Hematopoietic multipotent progenitor cell treated with erythropoietin and hydrocortisone succinate and interleukin-3 and kit ligand, for 17 days (in vitro differentiated cells): ENCODE results near the gene FADS1.

Experiments used
- DNase-seq: peaks from one replicate; pipeline ENCODE4 v3.0.0-alpha.2; 2015; ENCODE audit warnings: low spot score

FADS1 gene

GRCh38 chr11:61816736-61817455 lies at the start of gene FADS1:
TSS of gene FADS1 (minus strand) at chr11:61817003. CDS start at chr11:61816929, 74 bp downstream.
- DNase-seq, result peak; percentile 75

DNA sequence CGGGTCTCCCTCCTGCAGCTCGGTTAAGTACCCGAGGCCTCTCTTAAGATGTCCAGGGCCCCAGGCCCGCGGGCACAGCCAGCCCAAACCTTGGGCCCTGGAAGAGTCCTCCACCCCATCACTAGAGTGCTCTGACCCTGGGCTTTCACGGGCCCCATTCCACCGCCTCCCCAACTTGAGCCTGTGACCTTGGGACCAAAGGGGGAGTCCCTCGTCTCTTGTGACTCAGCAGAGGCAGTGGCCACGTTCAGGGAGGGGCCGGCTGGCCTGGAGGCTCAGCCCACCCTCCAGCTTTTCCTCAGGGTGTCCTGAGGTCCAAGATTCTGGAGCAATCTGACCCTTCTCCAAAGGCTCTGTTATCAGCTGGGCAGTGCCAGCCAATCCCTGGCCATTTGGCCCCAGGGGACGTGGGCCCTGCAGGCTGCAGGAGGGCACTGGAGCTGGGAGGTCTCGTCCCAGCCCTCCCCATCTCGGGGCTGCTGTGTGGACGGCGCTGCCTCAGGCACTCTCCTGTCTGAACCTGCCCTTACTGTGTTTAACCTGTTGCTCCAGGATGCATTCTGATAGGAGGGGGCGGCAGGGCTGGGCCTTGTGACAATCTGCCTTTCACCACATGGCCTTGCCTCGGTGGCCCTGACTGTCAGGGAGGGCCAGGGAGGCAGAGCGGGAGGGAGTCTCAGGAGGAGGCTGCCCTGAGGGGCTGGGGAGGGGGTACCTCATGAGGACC lies 49.6 kb upstream of the FADS1 start:
- no peak for DNase-seq

- no peak for DNase-seq
Measured at GRCh38 chr11:61864814-61865775, 48.3 kb upstream of the FADS1 start.

GRCh38 chr11:61863548-61864081 lies 46.8 kb upstream of the FADS1 start:
- no peak for DNase-seq

DNA sequence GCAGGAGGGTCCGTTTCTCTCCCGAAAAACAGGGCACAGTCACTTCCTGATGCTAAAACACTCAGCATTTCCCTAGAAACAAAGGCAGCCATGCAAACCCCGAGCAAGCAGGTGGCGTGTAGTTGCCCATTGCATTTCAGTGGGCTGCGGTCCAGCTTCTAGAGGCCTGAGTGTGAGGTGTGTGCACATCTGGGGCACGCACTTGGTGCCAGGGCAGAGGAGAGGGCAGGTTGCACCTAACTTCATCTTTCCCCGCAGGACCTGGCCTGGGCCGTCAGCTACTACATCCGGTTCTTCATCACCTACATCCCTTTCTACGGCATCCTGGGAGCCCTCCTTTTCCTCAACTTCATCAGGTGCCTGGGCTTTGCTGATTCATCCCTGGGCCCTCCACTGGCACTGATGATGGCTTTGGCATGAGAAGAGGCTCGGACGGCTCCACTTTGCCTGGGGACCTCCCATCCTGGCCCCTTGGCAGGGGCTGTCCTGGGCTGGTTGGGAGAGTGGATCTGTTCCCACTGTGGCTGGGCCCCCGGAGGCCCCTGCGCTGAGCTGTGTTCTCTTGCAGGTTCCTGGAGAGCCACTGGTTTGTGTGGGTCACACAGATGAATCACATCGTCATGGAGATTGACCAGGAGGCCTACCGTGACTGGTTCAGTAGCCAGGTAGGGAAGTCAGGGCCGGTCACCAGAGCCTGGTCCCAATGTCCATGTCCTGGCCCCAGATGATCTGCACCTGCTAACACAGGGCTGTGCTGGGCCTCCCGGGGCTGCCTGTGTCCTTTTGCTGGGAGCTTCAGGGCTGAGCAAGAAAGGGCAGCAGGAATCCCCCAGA lies 46.1 kb upstream of the FADS1 start:
- no peak for DNase-seq

DNA sequence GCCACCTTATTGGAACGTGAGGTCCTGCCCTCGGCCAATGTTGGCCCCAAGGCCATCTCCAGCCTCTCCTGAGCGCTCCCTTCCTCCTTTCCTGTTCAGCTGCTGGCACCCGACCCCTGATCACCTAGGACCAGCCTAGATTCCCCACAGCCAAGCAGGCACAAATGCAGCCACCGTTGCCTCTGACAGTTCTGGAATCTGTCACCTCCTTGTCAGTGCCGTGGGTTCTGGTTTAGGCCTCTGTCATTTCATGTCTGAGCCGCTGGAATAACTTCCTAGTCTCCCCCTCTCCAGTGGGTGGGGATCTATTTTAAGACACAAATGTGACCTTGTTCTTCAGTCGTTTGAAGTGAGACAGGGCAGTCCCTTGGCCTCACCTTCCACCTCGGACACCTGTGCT lies 44.8 kb upstream of the FADS1 start:
- DNase-seq, result no peak

DNA sequence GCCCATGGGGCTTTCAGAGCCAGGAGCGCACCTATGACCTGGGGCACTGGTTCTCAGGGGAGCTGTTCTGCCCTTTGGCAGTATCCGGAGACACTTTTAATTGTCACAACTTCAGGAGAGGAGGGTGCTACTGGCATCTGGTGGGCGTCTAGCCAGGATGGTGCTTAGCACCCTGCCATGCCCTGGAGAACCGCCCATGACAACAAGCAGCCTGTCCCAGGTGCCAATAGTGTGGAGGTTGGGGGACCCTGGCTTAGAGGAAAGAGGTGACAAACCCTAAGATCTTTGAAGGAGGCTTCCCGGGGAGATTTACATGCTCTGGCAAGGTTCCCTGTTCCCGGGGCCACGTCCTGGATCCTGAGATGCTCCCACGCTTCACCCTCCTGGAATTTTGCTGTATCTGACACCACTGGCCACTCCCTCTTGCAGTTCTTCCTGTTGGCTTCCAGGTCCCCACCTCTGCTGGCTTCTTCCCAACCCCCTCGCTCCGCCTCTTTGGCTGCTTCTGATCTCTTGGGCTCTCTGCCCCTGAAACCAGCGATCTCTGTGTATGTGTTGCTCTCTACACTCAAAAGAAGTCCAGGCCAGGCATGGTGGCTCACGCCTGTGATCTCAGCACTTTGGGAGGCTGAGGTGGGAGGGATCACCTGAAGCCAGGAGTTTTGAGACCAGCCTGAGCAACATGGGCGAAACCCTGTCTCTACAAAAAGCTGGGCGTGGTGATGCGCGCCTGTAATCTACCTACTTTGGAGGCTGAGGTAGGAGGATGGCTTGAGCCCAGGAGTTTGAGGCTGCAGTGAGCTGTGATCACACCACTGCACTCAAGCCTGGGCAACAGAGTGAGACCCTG lies 43.5 kb upstream of the FADS1 start:
- DNase-seq, result peak; percentile 43

DNA sequence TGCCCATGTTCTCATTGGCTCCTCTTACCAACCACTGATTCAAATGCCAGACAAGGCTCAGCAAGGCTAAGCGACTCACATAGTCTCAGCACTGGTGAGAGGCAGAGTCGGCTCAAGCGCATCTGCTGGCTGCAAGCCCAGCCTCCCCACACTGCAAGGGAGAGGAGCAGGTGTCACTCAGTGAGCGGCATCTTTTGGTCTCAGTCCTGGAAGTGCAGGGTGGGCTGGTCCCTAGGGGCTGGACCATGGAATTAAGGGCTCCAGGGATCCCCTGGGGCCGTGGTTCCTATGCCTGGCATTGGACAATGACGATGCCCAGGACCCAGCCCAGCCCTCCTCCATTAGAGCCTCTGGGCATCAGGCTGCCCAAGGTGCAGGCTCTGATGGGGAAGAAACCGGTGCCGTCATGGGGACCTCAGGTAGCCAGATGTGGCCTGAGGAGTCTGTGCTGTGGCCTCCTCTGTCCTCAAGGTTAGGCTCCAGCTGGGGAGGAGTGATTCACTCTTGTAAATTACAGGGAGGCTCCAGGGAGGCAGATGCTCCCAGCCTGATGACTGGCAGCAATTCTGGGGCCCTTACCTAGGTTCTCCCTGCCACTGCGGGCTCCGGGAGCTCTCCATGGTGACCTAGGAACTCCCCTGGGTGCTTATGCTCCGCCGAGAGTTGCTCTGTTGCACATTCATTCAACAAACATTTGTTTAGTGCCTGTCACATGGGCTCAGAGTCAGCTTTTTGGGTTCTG lies 39.3 kb upstream of the FADS1 start:
- DNase-seq, result no peak

DNA sequence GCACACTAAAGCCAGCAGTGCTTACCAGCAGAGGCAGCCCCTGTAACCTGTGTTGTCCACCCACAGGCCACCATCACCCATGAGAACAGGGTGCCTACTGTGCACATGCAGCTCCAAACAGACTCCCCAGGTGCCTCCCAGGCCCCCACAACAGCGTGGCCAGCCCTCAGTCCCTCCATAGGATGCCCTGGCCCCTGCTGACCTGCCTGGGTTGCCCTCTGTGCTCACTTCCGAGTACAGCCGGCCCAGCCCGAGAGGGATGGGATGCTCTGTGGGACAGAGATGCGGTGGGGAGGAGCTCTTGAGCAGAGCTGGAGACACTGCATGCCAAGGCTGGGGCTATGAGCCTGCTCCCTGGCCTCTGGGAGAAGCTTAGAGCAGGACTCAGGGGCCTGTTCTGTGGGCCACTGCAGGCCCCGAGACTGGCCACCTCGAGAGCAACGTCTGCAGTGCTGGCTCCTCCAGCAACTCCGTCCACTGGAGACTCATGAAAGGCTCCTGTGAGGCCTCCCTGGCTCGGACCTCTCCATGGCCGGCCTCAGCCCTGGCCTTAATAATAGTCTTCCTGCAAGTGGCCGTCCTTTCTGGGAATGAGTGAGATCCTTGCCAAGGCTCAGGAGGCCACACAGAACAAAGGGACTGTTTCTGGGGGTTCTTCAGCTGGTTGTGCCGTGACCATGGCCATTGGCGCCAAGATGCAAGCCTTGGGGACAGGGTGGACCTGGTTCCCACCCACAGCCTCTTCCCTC lies 38.3 kb upstream of the FADS1 start:
- DNase-seq, result no peak

DNA sequence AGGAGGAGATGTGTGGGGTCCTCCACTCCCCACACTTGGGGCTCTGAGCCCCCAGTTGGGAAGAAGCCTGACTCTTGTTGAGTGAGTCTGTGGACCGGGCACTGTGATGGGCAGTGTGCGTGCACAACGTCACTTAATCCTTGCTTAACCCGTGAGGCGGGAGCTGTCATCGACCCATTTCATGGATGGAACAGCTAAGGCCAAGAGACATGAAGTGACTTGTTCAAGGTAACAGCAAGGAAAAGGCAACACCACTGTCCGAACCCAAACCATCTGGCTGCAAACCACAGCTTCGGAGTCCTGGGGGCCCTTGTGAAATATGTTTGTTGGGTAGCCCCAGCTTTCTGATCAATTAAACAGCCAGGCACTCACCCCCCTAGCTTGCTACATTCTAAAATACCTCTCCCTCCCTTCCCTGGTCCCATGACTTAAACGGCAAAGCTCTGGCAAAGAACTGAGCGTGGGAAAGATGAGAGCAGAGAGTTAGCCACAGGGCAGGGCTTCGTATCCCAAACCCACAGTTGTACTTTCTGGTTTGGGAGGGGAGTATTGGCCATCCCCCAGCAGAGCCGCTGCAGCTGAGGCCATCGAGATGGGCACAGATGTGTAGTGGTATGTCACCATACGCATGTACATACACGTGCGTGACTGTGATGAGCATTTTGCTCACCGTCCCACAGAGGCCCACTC lies 37.5 kb upstream of the FADS1 start:
- no peak for DNase-seq

GRCh38 chr11:61853698-61854169 lies 36.9 kb upstream of the FADS1 start:
- no peak for DNase-seq

GRCh38 chr11:61851900-61852295 lies 35.1 kb upstream of the FADS1 start:
- DNase-seq, result no peak

GRCh38 chr11:61851113-61851899 lies 34.5 kb upstream of the FADS1 start:
- DNase-seq, result no peak

DNA sequence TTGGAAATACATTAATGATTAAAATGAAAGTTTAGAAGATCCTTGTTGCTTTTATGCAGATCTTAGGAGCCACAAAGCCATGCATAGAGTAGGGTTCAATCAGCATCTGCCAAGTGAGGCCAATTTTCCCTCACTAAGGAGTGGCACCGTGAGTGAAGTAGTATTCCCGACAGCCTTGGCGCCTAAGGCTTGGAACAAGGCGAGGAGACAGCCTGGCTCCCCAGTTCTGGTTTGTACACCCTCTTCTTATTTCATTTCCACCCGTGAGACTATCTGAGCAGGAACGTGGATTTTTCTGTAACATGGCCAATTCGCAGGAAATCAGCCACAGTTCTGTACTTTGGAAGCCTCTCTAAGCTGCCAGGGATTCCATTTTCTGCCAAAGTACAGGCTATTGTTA lies 33.9 kb upstream of the FADS1 start:
- no peak for DNase-seq

GRCh38 chr11:61848631-61849030 lies 31.8 kb upstream of the FADS1 start:
- DNase-seq, result no peak

GRCh38 chr11:61847914-61848581 lies 31.2 kb upstream of the FADS1 start:
- DNase-seq, result no peak
